ENCODE results near the gene NKAP. TPM values are rescaled to one million over a fixed set of nuclear protein-coding genes. Genes with fewer than 3 reads are reported as not detected.
"Not testable (repeated sequence)": the region's sequence is repeated elsewhere in the genome, so short reads cannot be mapped to it uniquely, and the experiment has no call there.

NKAP gene
- total RNA-seq (2014; rRNA removed; shearing (Covaris generic)), result 6.2 and 7.6 TPM in 2 replicates

DNA sequence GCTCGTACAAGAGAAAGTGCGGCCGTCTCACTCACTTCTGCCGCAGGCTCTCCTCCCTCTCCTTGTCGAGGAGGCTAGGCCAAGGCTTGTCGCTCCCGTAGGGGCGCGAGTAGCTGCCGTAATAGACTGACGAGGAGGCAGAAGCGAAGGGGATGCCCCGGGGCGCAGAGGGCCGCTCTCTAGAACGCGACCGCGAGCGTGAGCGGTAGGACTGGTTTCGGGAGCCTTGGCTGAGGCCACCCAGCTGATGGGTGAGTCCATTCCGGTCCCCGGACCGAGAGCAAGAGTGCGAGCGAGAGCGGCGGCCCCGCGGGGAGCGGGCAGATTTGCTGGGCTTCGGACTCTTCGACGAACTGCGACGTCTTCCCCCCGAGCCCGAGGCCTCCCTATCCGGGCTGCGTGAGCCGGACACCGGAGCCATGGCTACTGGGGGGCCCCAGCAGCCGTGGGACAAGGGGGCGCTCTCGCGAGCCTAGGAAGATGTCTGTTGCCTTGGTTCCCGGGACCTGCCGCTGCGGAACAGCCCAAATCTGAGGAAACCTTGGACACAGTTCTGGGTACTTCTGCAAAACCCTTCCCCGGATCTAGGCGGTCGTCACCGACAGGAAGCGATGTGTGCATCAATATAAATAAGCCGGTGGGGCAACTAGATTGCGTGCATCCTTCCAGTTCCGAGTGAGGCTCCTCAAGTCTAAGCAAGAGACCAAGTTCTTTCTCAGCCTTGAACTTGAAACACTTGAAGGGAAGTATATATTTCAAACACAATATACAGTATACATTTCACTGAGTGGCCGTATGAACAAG, at the start of gene NKAP:
Gene NKAP (minus strand): TSS at position 567 of the 804 bp plus-strand sequence. CDS start 146 bp downstream, at position 421.
- peak; percentile 89 for DNase-seq (ENCODE audit: low spot score)
- in situ Hi-C loops (cut with HindIII; ENCODE audit: low sequenced_read_pairs), result no loop called here

- no peak for DNase-seq (ENCODE audit: low spot score)
- in situ Hi-C loops (cut with HindIII; ENCODE audit: low sequenced_read_pairs), result no loop called here
These were observed 47.6 kb upstream of the NKAP start for GRCh38 chrX:119991005-119991787.

- in situ Hi-C loops (cut with HindIII; ENCODE audit: low sequenced_read_pairs), result no loop called here
- no peak for DNase-seq (ENCODE audit: low spot score)
These were observed 47.0 kb upstream of the NKAP start for GRCh38 chrX:119990556-119991004.

DNA sequence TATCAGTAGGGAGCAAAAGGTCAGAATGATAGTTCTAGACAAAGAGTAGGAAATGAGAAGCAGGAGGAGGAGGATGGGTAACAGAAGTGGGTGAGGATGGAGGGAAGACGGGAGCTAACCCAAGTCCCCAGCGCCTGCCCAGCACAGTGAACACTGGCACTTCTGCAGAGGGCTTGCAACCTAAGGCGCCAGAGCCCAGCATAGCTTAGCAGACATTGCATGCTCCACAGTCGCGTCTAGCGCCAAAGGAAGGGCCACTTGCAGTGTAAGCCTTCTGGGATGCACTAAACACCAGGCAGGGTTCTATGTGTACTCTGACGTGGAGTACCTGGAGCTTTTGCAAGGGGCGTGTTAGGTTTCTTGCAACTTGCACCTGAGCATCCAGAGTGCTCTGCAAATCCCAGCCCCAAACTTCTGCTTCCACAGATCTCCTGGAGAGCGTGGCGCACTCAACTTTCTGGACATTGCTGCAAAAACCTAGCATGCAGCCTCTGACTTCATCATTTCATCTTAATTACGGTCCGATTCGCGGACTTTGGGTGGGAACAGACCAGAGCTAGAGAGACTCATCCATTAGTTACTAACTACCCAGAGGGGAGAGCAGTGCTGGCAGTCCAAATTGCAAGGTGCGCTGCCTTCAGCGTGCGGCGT, 46.5 kb upstream of the NKAP start:
- in situ Hi-C loops (cut with HindIII; ENCODE audit: low sequenced_read_pairs), result no loop called here
- DNase-seq (ENCODE audit: low spot score), result no peak

DNA sequence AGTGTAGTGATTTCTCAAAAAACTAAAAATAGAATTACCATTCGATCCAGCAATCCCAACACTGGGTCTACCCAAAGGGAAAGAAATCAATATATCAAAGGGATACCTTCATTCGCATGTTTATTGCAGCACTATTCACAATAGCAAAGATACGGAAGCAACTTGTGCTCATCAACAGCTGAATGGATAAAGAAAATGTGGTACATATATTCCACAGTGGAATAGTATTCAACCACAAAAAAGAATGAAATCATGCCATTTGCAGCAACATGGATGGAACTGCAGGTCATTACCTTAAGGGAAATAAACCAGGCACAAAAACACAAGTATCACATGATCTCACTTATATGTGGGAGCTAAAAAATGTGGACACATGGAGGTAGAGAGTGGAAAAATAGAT, 42.7 kb upstream of the NKAP start:
- no peak for DNase-seq (ENCODE audit: low spot score)
- in situ Hi-C loops (cut with HindIII; ENCODE audit: low sequenced_read_pairs), result no loop called here

DNA sequence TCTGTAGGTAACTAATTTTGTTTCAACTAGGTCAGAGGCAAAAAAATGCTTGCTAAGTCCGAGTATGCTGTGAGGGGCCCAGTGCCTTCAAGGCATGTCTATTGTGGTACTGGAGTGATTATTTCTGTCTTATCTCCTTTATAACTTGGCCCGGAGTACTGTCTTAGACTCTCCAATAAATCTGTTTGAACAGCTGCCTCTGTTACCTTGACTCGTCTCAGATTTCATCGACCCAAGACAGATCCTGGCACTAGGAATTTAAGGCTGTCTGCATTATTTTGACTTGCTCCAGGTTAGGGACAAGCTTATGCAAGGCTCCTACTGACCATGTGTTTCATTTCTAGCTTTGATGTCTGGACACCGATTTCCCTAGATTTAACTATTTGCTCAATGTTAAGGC, 41.1 kb upstream of the NKAP start:
- in situ Hi-C loops (cut with HindIII; ENCODE audit: low sequenced_read_pairs), result no loop called here
- DNase-seq (ENCODE audit: low spot score), result no peak

GRCh38 chrX:119983494-119983893, 39.9 kb upstream of the NKAP start:
- no peak for DNase-seq (ENCODE audit: low spot score)
- in situ Hi-C loops (cut with HindIII; ENCODE audit: low sequenced_read_pairs), result no loop called here

DNA sequence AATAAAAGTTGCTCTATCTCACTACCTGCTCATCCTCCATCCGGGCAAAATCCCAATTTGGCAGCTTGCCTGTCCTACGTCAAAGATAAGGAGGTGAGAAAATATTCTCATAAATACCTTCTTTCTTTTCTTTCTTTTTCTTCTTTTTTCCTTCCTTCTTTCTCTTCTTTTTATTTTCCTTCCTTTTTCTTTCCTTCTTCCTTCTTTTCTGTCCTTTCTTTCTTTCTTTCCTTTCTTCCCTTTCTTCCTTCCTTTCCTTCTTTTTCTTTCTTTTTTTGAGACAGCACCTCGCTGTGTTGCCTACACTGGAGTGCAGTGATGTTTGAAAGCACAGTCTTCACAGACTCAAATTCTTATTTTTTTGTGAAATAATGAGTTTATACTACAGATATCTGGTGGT, 38.6 kb upstream of the NKAP start:
- in situ Hi-C loops (cut with HindIII; ENCODE audit: low sequenced_read_pairs), result no loop called here
- DNase-seq (ENCODE audit: low spot score), result no peak

DNA sequence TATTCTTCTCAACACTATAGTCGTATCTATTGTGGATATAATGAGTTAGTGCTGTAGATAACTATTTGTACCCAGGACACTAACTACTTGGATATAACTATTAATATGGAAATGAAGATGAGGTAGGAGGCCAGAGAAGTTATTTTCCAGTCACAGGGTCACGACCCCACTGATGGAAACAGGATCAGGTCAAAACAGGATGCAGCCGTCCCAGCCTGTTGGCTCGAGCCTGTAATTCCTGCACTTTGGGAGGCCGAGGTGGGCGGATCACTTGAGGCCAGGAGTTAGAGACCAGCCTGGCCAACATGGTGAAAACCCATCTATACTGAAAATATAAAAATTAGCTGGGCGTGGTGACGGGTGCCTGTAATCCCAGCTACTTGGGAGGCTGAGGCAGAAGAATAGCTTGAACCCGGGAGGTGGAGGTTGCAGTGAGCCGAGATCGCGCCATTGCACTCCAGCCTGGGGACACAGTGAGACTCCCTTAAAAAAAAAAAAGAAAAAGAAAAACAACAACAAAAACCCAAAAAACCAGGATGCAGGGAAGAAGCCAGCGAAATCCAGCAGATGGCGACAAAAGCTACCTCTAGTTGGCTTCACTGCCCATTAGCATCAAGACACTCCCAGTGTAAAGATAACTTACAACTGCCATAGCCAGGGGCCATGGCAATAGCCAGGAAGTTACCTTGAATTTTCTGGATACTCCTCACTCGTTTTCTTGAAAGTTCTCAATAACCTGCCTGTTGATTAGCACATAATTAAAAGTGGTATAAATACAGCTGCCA, 37.9 kb upstream of the NKAP start:
- in situ Hi-C loops (cut with HindIII; ENCODE audit: low sequenced_read_pairs), result no loop called here
- no peak for DNase-seq (ENCODE audit: low spot score)

GRCh38 chrX:119977172-119977571, 33.6 kb upstream of the NKAP start:
- in situ Hi-C loops (cut with HindIII; ENCODE audit: low sequenced_read_pairs); DNase-seq (ENCODE audit: low spot score): not testable (repeated sequence)

DNA sequence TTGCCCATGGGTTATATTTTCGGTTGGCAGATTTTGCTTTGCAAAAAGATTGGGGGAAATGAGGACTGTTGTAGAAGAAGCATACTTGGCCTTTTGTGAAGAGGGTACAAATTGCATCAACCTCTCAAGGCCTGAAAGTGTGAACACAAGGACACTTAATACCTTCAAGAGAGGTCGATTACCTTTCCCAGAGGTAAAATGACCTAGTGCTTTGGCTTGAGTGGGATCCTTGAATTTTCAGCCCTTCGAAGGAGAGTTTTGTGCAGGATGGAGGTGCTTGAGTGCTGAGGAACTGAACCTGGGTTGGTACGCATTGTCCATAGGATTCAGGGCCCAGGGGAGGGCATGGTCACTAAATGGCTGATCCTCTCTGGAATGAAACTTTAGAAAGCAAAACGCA, 27.6 kb upstream of the NKAP start:
- in situ Hi-C loops (cut with HindIII; ENCODE audit: low sequenced_read_pairs), result no loop called here
- no peak for DNase-seq (ENCODE audit: low spot score)

GRCh38 chrX:119970574-119970973, 27.0 kb upstream of the NKAP start:
- in situ Hi-C loops (cut with HindIII; ENCODE audit: low sequenced_read_pairs), result no loop called here
- DNase-seq (ENCODE audit: low spot score), result no peak

- in situ Hi-C loops (cut with HindIII; ENCODE audit: low sequenced_read_pairs); DNase-seq (ENCODE audit: low spot score): not testable (repeated sequence)
These were observed 23.3 kb upstream of the NKAP start for GRCh38 chrX:119966837-119967236.

GRCh38 chrX:119960625-119961024, 17.1 kb upstream of the NKAP start:
- DNase-seq (ENCODE audit: low spot score), result no peak
- in situ Hi-C loops (cut with HindIII; ENCODE audit: low sequenced_read_pairs), result no loop called here

- DNase-seq (ENCODE audit: low spot score); in situ Hi-C loops (cut with HindIII; ENCODE audit: low sequenced_read_pairs): not testable (repeated sequence)
These were observed 12.4 kb upstream of the NKAP start for GRCh38 chrX:119955807-119956570.

DNA sequence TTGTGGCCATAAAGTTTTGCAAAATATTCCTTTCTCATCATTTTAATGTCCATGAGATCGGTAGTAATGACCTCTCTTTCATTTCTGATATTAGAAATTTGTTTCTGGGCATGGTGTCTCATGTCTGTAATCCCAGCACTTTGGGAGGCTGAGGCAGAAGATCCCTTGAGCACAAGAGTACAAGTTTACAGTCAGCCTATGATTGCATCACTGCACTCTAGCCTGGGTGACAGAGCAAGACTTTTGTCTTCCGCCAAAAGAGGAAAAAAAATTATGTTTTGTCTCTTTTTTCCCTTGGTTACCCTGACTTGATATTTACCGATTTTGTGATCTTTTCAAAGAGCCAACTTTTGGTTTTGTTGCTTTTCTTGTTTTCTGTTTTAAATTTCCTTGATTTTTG, 10.8 kb upstream of the NKAP start:
- in situ Hi-C loops (cut with HindIII; ENCODE audit: low sequenced_read_pairs), result no loop called here

GRCh38 chrX:119948381-119948780, 4.8 kb upstream of the NKAP start:
- in situ Hi-C loops (cut with HindIII; ENCODE audit: low sequenced_read_pairs), result no loop called here
- no peak for DNase-seq (ENCODE audit: low spot score)

More for the DNA sequence above, 10.8 kb upstream of the NKAP start:
- no peak for DNase-seq (ENCODE audit: low spot score)

DNA sequence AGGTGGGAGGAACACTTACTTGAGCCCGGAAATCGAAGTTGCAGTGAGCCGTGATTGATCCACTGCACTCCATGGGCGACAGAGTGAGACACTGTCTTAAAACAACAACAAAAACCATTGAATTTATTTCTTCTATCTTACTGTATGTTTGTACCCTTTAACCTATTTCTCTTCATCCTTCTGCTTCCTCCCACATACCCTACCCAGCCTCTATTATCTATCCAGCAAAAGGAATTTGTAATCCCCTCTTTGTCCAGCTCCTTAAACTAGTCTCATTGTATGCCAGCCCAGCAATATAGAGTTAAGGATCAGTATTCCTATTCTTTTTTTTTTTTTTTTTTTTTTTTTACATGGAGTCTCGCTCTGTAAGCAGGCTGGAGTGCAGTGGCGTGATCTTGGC, 1.9 kb upstream of the NKAP start:
- no peak for DNase-seq (ENCODE audit: low spot score)
- in situ Hi-C loops (cut with HindIII; ENCODE audit: low sequenced_read_pairs), result no loop called here
